ENCODE measurements around the gene PI4K2A.

PI4K2A gene

GRCh38 chr10:97611473-97611872, 29.0 kb upstream of the PI4K2A start:
- TF ChIP-seq CTCF (conservative IDR thresholded peaks at IDR 0.05; ENCODE audit: low read depth, low read length): no peak
- no peak overlapping the region for H3K4me2 ChIP-seq

GRCh38 chr10:97612386-97612785, 28.1 kb upstream of the PI4K2A start:
- H4K20me1 ChIP-seq (ENCODE audit: insufficient read depth): no peaks in the 10 kb centered on the region
- H3K4me3 ChIP-seq (IDR thresholded peaks at IDR 0.05; ENCODE audit: insufficient read depth, low read depth, low read length): no peak overlapping the region
- no peak overlapping the region for H3K4me2 ChIP-seq
- no peak overlapping the region for H3K27ac ChIP-seq
- no peaks in the 10 kb centered on the region for H3K79me2 ChIP-seq (ENCODE audit: insufficient read depth, low read depth)
- H2AFZ ChIP-seq (ENCODE audit: low read depth): 0 out of 2 replicates have a peak overlapping the region, but pooled peaks have one; percentile 18
- peak; percentile 43; the same call in 1 of the 2 replicates for TF ChIP-seq CTCF (conservative IDR thresholded peaks at IDR 0.05; ENCODE audit: low read depth, low read length)
- no peak overlapping the region for H3K9ac ChIP-seq
- no peaks in the 10 kb centered on the region for H3K36me3 ChIP-seq (ENCODE audit: insufficient read depth)
- H3K4me1 ChIP-seq (ENCODE audit: low read depth, poor library complexity, severe bottlenecking): no peaks in the 10 kb centered on the region
- H3K27me3 ChIP-seq (ENCODE audit: insufficient read depth, low read depth): no peaks in the 10 kb centered on the region

More at GRCh38 chr10:97611473-97611872, 29.0 kb upstream of the PI4K2A start:
- Histone ChIP-seq H3K27me3 (ENCODE audit: insufficient read depth, low read depth) (no peaks in the 10 kb centered on the region), H3K4me3 (IDR thresholded peaks at IDR 0.05; ENCODE audit: insufficient read depth, low read depth, low read length) (no peak overlapping the region), H4K20me1 (ENCODE audit: insufficient read depth) (no peaks in the 10 kb centered on the region), H3K36me3 (ENCODE audit: insufficient read depth) (no peaks in the 10 kb centered on the region), H3K9ac (no peak overlapping the region), H2AFZ (ENCODE audit: low read depth) (no peak overlapping the region), H3K79me2 (ENCODE audit: insufficient read depth, low read depth) (no peaks in the 10 kb centered on the region), H3K27ac (no peak overlapping the region), H3K4me1 (ENCODE audit: low read depth, poor library complexity, severe bottlenecking) (no peaks in the 10 kb centered on the region)

- H3K36me3 ChIP-seq (ENCODE audit: insufficient read depth): no peaks in the 10 kb centered on the region
- H3K4me1 ChIP-seq (ENCODE audit: low read depth, poor library complexity, severe bottlenecking): no peaks in the 10 kb centered on the region
- no peak overlapping the region for H3K4me3 ChIP-seq (IDR thresholded peaks at IDR 0.05; ENCODE audit: insufficient read depth, low read depth, low read length)
- H3K79me2 ChIP-seq (ENCODE audit: insufficient read depth, low read depth): no peaks in the 10 kb centered on the region
- no peaks in the 10 kb centered on the region for H4K20me1 ChIP-seq (ENCODE audit: insufficient read depth)
- H2AFZ ChIP-seq (ENCODE audit: low read depth): no peak overlapping the region
- no peak for TF ChIP-seq CTCF (conservative IDR thresholded peaks at IDR 0.05; ENCODE audit: low read depth, low read length)
- H3K9ac ChIP-seq: no peak overlapping the region
- H3K27me3 ChIP-seq (ENCODE audit: insufficient read depth, low read depth): no peaks in the 10 kb centered on the region
- no peak overlapping the region for H3K27ac ChIP-seq
- H3K4me2 ChIP-seq: no peak overlapping the region
Measured at GRCh38 chr10:97618285-97618684, 22.2 kb upstream of the PI4K2A start.

- Histone ChIP-seq H3K79me2 (ENCODE audit: insufficient read depth, low read depth) (no peaks in the 10 kb centered on the region), H3K4me2 (no peak overlapping the region), H2AFZ (ENCODE audit: low read depth) (no peak overlapping the region), H3K27me3 (ENCODE audit: insufficient read depth, low read depth) (no peaks in the 10 kb centered on the region), H3K27ac (no peak overlapping the region), H3K4me3 (IDR thresholded peaks at IDR 0.05; ENCODE audit: insufficient read depth, low read depth, low read length) (no peak overlapping the region), H3K36me3 (ENCODE audit: insufficient read depth) (no peaks in the 10 kb centered on the region), H4K20me1 (ENCODE audit: insufficient read depth) (no peaks in the 10 kb centered on the region), H3K9ac (no peak overlapping the region), H3K4me1 (ENCODE audit: low read depth, poor library complexity, severe bottlenecking) (no peaks in the 10 kb centered on the region)
- no peak for TF ChIP-seq CTCF (conservative IDR thresholded peaks at IDR 0.05; ENCODE audit: low read depth, low read length)
Measured at GRCh38 chr10:97618733-97619132, 21.7 kb upstream of the PI4K2A start.
